HuH-7.5 (cell line): ENCODE data around the gene GNLY.

Experiments used
- DNase-seq: peaks from one replicate; pipeline ENCODE4 v3.0.0; 2011; ENCODE audit warnings: low spot score

Gene GNLY

GRCh38 chr2:85744741-85745601, 50.8 kb downstream of the GNLY start:
- no peak for DNase-seq

- DNase-seq: no peak
These were observed 51.5 kb downstream of the GNLY start for GRCh38 chr2:85745619-85746018.

GRCh38 chr2:85746321-85747004, 52.3 kb downstream of the GNLY start:
- DNase-seq: no peak

GRCh38 chr2:85747441-85747840, 53.3 kb downstream of the GNLY start:
- no peak for DNase-seq

GRCh38 chr2:85748039-85748734, 54.0 kb downstream of the GNLY start:
- DNase-seq: no peak
